Neural crest cell (in vitro differentiated cells): ENCODE data around the gene URB2. TPM values are rescaled to one million over a fixed set of nuclear protein-coding genes. Genes with fewer than 3 reads are reported as not detected.

Source experiments
- DNase-seq: peaks from one replicate; pipeline ENCODE4 v3.0.0; 2021; ENCODE audit warnings: low read depth, mixed read lengths, low spot score
- H3K27ac Mint-ChIP-seq: one replicate; pipeline ENCODE4 v1.8.0; 2021; ENCODE audit warnings: mild to moderate bottlenecking, mixed read lengths; ENCODE audit not compliant: unreplicated experiment
- H3K27me3 Mint-ChIP-seq: 2 replicates; pipeline ENCODE4 v1.8.0; 2021; ENCODE audit warnings: low read depth, mild to moderate bottlenecking, mixed read lengths
- H3K36me3 Mint-ChIP-seq: 2 replicates; pipeline ENCODE4 v1.8.0; 2021; ENCODE audit warnings: low read depth, mild to moderate bottlenecking, mixed read lengths
- H3K4me1 Mint-ChIP-seq: 2 replicates; pipeline ENCODE4 v1.8.0; 2021; ENCODE audit warnings: mixed read lengths
- H3K4me3 Mint-ChIP-seq: one replicate; pipeline ENCODE4 v1.8.0; 2021; ENCODE audit warnings: mild to moderate bottlenecking, mixed read lengths
- H3K9me3 Mint-ChIP-seq: 2 replicates; pipeline ENCODE4 v1.8.0; 2021; ENCODE audit warnings: mixed read lengths
- total RNA-seq: library from RNA; stranded (reverse); gene quantifications from 2 replicates; pipeline ENCODE4 v1.2.1, GENCODE V29; 2021
- TF ChIP-seq, protein P1 (sequence below): fragments of 200-600 bp; sonication (generic); conservative IDR thresholded peaks from 2 replicates; pipeline ENCODE4 v1.5.0; 2021; ENCODE audit warnings: antibody characterized with exemption, mild to moderate bottlenecking

Gene URB2
- total RNA-seq, 1 donor from 2014 or later: 27.1 TPM

- H3K36me3 Mint-ChIP-seq: peaks cover 13% of the 10 kb centered on the region
- no peak for DNase-seq
- H3K4me1 Mint-ChIP-seq: no peaks in the 10 kb centered on the region
- no peak overlapping the region for H3K4me3 Mint-ChIP-seq
- H3K27me3 Mint-ChIP-seq: no peaks in the 10 kb centered on the region
- TF ChIP-seq, protein P1, sequence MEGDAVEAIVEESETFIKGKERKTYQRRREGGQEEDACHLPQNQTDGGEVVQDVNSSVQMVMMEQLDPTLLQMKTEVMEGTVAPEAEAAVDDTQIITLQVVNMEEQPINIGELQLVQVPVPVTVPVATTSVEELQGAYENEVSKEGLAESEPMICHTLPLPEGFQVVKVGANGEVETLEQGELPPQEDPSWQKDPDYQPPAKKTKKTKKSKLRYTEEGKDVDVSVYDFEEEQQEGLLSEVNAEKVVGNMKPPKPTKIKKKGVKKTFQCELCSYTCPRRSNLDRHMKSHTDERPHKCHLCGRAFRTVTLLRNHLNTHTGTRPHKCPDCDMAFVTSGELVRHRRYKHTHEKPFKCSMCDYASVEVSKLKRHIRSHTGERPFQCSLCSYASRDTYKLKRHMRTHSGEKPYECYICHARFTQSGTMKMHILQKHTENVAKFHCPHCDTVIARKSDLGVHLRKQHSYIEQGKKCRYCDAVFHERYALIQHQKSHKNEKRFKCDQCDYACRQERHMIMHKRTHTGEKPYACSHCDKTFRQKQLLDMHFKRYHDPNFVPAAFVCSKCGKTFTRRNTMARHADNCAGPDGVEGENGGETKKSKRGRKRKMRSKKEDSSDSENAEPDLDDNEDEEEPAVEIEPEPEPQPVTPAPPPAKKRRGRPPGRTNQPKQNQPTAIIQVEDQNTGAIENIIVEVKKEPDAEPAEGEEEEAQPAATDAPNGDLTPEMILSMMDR: no peak
- H3K27ac Mint-ChIP-seq: no peak overlapping the region
- H3K9me3 Mint-ChIP-seq: no peaks in the 10 kb centered on the region
Measured at GRCh38 chr1:229600229-229600628, 25.8 kb upstream of the URB2 start.

- Mint-ChIP-seq H3K4me3 (no peak overlapping the region), H3K4me1 (no peaks in the 10 kb centered on the region), H3K36me3 (peaks cover 21% of the 10 kb centered on the region), H3K27ac (no peak overlapping the region), H3K9me3 (no peaks in the 10 kb centered on the region), H3K27me3 (no peaks in the 10 kb centered on the region)
- TF ChIP-seq, protein P1: no peak
- DNase-seq: no peak
Measured at GRCh38 chr1:229603371-229604005, 22.6 kb upstream of the URB2 start.

GRCh38 chr1:229607370-229607769 lies 18.7 kb upstream of the URB2 start:
- DNase-seq: no peak

DNA sequence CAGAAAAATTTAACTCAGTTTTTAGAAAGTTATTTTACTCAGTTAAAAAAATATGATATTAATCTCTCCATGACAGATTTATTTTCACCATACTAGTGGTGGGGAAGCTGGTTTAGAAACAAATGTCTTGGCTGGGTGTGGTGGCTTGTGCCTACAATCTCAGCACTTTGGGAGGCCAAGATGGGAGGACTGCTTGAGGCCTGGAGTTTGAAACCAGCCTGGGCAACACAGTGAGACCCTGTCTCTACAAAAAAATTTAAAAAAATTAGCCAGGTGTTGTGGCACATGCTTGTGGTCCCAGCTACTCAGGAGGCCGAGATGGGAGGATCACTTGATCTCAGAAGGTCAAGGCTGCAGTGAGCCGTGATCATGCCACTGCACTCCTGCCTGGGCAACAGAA lies 17.5 kb upstream of the URB2 start:
- Mint-ChIP-seq H3K4me1 (no peaks in the 10 kb centered on the region), H3K9me3 (no peaks in the 10 kb centered on the region), H3K4me3 (no peak overlapping the region), H3K27me3 (no peaks in the 10 kb centered on the region), H3K27ac (no peak overlapping the region), H3K36me3 (peaks cover 16% of the 10 kb centered on the region)
- no peak for DNase-seq
- TF ChIP-seq, protein P1: no peak

More at GRCh38 chr1:229607370-229607769, 18.7 kb upstream of the URB2 start:
- Mint-ChIP-seq H3K27me3 (no peaks in the 10 kb centered on the region), H3K4me1 (no peaks in the 10 kb centered on the region), H3K36me3 (peaks cover 15% of the 10 kb centered on the region), H3K4me3 (no peak overlapping the region), H3K27ac (peak overlapping the region; percentile 28), H3K9me3 (no peaks in the 10 kb centered on the region)
- TF ChIP-seq, protein P1: no peak

- no peak overlapping the region for H3K27ac Mint-ChIP-seq
- H3K36me3 Mint-ChIP-seq: peaks cover 7% of the 10 kb centered on the region
- no peaks in the 10 kb centered on the region for H3K27me3 Mint-ChIP-seq
- H3K9me3 Mint-ChIP-seq: no peaks in the 10 kb centered on the region
- no peak overlapping the region for H3K4me3 Mint-ChIP-seq
- DNase-seq: no peak
- H3K4me1 Mint-ChIP-seq: no peaks in the 10 kb centered on the region
- TF ChIP-seq, protein P1: no peak
Measured at GRCh38 chr1:229613938-229614337, 12.1 kb upstream of the URB2 start.
